NCI-H510A (cell line): ENCODE measurements around the gene CTSS.
"Not testable (repeated sequence)": the region's sequence is repeated elsewhere in the genome, so short reads cannot be mapped to it uniquely, and the experiment has no call there.

ENCODE experiments used
- DNase-seq: peaks from one replicate; lab custom pipeline; 2025; lab: John Stamatoyannopoulos, UW

The CTSS gene

DNA sequence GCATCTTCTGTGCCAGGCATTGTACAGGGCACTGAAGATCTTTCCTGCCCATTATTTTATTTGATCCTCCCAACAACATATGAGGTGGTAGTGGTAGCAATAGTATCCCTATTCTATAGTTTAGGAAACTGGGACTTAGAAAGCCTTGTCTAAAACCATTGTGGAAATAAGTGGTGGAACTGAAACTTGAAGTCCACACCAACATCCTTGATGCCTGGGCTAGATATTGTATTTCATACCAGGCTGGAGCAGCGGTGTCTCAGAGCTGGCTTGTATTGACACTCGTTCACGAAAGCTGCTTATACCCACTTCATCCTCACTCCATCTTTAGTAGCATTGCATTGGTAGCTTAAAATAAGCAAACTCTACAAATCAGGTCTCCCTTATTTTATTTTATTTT lies 9.7 kb upstream of the CTSS start:
- no peak for DNase-seq

DNA sequence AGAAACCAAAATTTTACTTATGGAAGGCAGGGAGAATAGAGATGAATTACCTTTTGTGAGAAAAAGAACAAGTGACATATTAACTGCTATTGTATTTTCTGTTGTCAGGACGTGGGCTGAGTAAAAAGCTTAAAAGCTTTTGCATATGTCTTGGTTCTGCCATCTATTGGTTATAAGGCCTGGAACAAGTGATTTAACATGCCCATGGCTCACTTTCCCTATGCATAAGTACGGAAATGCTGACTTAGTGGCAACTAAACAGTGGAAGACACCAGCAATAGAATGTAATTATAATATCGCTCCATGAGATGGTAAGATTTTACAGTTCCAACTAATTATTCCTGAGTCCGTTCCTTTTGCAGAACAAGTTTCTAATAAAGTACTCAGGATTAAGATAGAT lies 6.7 kb upstream of the CTSS start:
- DNase-seq, result no peak

GRCh38 chr1:150767704-150768103 lies 2.1 kb upstream of the CTSS start:
- DNase-seq, result not testable (repeated sequence)

DNA sequence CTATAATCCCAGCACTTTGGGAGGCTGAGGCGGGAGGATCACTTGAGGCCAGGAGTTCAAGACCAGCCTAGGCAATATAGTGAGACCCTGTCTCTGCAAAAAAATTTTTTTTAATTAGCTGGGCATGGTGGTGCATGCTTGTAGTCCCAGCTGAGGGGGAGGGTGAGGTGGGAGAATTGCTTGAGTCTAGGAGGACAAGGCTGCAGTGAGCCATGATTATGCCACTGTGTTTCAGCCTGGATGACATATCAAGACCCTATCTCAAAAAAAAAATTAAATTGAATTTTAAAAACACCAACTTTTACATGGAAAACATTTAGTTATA lies 361 bp upstream of the CTSS start:
- not testable (repeated sequence) for DNase-seq

DNA sequence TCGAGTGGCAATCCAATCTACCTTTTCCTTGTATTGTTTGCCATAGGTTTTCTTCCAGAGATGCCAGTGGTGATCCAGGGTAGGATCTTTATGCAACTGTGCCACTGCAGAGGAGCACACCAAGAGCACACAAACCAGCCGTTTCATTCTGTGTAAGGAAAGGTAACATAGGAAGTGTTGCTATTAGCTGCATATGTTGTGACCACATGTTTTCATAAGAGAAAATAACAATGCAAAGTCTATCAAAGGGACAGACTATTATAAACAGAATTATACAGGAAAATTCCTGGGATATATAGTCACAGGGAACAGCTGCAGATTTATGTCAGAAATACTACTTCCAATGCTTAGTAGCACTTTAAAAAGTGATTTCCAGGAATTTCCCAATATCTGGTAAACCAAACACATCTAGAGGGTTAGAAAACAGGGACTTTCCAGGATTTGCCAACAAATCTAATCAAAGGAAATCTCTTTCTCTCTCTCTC lies 919 bp downstream of the CTSS start:
- no peak for DNase-seq

GRCh38 chr1:150763018-150763417 lies 2.6 kb downstream of the CTSS start:
- DNase-seq, result no peak

- no peak for DNase-seq
Measured at GRCh38 chr1:150762552-150762951, 3.0 kb downstream of the CTSS start.

DNA sequence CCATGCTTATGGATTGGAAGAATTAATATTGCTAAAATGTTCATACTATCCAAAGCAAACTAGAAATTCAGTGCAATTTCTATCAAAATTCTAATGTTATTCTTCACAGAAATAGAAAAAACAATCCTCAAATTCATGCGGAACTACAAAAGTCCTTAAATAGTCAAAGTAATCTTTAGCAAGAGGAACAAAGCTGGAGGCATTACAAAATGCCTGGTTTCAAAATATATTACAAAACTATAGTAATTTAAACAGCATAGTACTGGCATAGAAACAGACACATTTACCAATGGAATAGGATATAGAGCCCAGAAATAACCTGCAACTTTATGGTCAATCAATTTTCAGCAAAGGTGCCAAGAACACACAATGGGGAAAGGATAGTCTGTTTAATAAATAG lies 3.8 kb downstream of the CTSS start:
- no peak for DNase-seq

DNA sequence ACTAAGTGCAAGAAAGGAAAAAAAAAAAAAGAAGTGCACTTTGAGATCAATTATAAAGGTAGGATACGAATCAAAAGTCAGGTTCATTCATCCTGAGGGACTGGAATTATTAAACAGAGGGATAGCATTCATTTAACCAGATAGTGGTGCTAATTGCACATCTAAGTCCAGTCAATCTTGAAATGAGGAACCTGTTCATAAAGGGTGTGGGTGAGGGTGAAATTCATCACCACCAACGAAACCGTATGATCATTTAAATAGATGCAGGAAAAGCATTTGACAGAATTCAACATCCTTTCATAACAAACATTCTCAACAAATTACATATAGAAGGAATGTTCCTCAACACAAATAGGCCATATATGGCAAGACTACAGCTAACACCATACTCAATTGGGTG lies 5.6 kb downstream of the CTSS start:
- no peak for DNase-seq

DNA sequence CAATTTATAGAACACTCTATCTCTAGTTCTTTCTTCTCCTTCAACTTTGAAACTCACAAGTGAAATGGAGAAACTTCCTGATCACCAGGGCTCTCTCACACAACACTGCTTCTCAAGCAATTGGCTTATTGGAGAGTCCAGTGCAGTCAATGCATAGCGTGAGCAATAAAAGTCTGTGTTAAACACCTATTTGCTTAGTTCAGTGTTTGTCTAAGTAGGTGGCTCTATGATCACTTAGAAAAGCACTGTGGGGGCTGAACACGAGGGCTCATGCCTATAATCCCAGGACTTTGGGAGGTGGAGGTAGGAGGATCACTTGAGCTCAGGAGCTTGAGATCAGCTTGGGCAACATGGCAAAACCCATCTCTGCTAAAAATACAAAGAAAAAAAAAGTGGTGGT lies 12.2 kb downstream of the CTSS start:
- no peak for DNase-seq

DNA sequence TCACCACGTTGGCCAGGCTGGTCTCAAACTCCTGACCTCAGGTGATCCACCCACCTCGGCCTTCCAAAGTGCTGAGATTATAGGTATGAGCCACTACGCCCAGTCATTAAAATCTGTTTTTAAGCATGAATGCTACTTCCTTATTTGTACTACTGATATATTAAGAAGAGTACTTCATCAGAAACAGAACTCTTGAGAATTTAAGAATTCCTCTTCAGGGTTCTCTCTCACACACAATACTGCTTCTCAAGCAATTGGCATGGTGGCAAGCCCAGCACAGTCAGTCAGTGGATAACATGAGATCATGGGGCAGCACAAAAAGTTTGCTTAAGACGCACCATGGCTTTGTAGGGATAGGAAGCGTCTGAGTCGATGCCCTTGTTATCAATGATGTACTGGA lies 14.1 kb downstream of the CTSS start:
- no peak for DNase-seq

- DNase-seq, result no peak
Measured at GRCh38 chr1:150749720-150750311, 15.8 kb downstream of the CTSS start.

- DNase-seq, result no peak
Measured at GRCh38 chr1:150748878-150749719, 16.5 kb downstream of the CTSS start.

DNA sequence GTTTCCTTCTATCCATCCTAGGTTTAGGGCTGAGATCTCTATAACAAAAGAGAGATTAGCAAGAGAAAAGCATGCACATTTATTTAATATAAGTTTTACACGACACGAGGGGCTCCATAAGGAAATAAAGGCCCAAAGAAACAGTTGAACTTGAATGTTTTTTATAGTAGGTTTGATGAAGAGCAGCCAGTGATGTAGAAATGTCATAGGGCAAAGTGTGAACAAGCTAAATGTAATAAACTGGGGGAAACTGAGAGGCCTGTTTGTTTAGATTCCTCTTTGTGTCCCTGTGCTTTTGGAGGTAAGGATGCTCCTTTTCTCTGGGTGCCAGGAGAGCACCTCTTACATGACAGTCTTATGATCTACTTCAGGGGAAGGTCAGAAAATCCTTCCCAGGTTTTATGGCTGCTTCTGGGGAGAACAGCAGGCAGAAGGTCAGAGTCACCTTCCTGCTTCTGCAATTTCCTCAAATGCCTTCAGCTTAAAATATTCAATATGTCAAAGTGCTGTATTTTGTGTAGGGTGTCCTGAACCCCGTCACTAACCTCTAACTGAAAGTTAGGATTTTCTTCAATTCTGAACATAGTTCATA lies 35.4 kb downstream of the CTSS start:
- no peak for DNase-seq

GRCh38 chr1:150724336-150724735 lies 41.2 kb downstream of the CTSS start:
- no peak for DNase-seq

- DNase-seq, result no peak
Measured at GRCh38 chr1:150720703-150721102, 44.9 kb downstream of the CTSS start, which contains the start of gene HORMAD1. Gene HORMAD1 (minus strand): TSS chr1:150720895. CDS start chr1:150719505, 1,390 bp downstream.

GRCh38 chr1:150720098-150720497 lies 45.5 kb downstream of the CTSS start:
- DNase-seq, result no peak

DNA sequence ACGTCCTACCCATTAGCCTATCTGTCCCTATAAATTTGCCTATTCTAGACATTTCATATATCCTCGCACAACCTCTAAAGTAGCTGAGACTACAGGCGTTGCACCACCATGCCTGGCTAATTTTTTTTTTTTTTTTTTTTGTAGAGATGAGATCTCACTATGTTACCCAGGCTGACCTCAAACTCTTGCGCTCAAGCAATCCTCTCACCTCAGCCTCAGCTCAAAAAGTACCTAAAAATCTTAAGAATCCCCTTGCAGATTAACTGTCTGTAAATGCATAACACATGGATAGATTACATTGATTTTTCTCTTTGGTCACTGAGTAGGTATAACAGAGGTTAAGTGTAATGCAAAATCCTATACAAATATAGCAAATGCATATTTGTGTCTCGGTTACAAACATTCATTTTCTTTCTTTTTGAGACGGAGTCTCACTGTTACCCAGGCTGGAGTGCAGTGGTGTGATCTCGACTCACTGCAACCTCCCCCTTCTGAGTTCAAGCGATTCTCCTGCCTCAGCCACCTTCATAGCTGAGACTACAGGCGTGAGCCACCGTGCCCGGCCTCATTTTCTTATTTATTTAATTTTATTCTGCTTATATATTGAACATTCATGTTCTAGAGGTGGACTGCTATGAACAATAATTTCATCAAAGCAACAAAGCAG lies 47.2 kb downstream of the CTSS start:
- no peak for DNase-seq

DNA sequence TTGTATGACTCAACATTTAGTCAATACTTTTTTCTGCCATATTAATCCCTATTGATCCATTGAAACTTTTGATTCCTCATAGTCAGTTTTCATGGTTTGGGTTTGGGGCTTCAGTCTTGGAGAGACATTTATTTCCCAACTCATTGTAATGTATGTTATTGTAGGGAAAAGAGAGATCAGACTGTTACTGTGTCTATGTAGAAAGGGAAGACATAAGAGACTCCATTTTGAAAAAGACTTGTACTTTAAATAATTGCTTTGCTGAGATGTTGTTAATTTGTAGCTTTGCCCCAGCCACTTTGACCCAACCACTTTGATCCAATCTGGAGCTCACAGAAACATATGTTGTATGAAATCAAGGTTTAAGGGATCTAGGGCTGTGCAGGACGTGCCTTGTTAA lies 56.5 kb downstream of the CTSS start:
- not testable (repeated sequence) for DNase-seq

DNA sequence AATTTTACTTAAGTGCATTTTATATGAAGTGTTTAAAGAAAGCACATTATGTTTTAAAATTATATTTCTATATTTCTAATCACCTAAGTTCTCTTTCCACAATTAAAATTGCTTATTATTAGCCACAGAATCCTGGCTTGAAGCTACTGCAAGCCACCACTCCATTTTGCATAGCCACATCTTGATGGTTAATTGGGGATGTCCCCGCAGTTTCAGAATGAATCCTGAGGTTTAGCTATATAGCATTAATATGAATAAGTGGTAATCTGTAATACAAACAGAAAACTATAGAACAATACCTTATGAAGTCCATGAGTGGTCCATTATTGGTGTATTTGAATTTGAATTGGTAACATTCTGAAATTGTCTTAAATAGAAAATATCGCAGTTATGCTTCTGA lies 57.0 kb downstream of the CTSS start:
- DNase-seq, result no peak

- no peak for DNase-seq
Measured at GRCh38 chr1:150706091-150706490, 59.5 kb downstream of the CTSS start.

DNA sequence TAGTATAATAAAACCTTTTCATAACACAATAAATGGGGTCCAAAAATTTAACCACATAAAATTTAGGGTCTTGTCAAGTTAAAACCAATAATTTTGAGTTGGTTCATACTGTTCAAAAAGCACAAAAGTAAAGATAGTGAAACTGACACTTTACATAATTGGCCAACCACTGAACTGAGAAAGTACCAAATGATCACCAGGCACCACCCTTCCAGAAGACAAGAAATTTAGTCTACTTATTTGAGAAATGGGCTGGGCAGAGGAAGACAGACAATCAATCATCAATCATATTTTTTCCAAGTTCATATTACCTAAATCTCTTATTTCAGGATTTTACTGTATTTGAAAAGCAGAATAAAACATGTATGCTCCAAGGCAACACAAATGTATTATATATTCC lies 62.2 kb downstream of the CTSS start:
- no peak for DNase-seq
